ENCODE data around the gene ATP5MC2.

GRCh38 chr12:53719649-53720048, 43.8 kb upstream of the ATP5MC2 start:
- TF ChIP-seq EZH2 (IDR thresholded peaks at IDR 0.05) (no peak), POLR2AphosphoS5 (IDR thresholded peaks at IDR 0.05; ENCODE audit: borderline replicate concordance, low read depth, low read length) (no peak)
